ENCODE results near the gene ZNF146.
A peak's percentile ranks its signal among the peaks of the same experiment; 100 is the strongest.

Gene ZNF146

GRCh38 chr19:36254848-36255247 lies 39.9 kb downstream of the ZNF146 start:
- H3K4me3 ChIP-seq (ENCODE audit: low read depth, low read length): no peak overlapping the region
- no peak for DNase-seq (ENCODE audit: low read depth)
- TF ChIP-seq CTCF (IDR thresholded peaks at IDR 0.05; ENCODE audit: low read depth, low read length, missing control alignments): no peak
- in situ Hi-C loops (cut with HindIII; ENCODE audit: low sequenced_read_pairs): no loop called here

GRCh38 chr19:36255316-36255715 lies 40.4 kb downstream of the ZNF146 start:
- DNase-seq (ENCODE audit: low read depth): no peak
- TF ChIP-seq CTCF (IDR thresholded peaks at IDR 0.05; ENCODE audit: low read depth, low read length, missing control alignments): no peak
- in situ Hi-C loops (cut with HindIII; ENCODE audit: low sequenced_read_pairs): no loop called here

GRCh38 chr19:36256064-36256463 lies 41.2 kb downstream of the ZNF146 start:
- in situ Hi-C loops (cut with HindIII; ENCODE audit: low sequenced_read_pairs): no loop called here
- no peak for DNase-seq (ENCODE audit: low read depth)
- no peak for TF ChIP-seq CTCF (IDR thresholded peaks at IDR 0.05; ENCODE audit: low read depth, low read length, missing control alignments)
- H3K4me3 ChIP-seq (ENCODE audit: low read depth, low read length): no peak overlapping the region

More at GRCh38 chr19:36255316-36255715, 40.4 kb downstream of the ZNF146 start:
- no peak overlapping the region for H3K4me3 ChIP-seq (ENCODE audit: low read depth, low read length)

GRCh38 chr19:36256853-36257519 lies 42.1 kb downstream of the ZNF146 start:
- TF ChIP-seq CTCF (IDR thresholded peaks at IDR 0.05; ENCODE audit: low read depth, low read length, missing control alignments): no peak
- DNase-seq (ENCODE audit: low read depth): no peak
- in situ Hi-C loops (cut with HindIII; ENCODE audit: low sequenced_read_pairs): no loop called here
- H3K4me3 ChIP-seq (ENCODE audit: low read depth, low read length): peak overlapping the region; percentile 44

GRCh38 chr19:36257520-36257876 lies 42.6 kb downstream of the ZNF146 start:
- no peak for TF ChIP-seq CTCF (IDR thresholded peaks at IDR 0.05; ENCODE audit: low read depth, low read length, missing control alignments)
- DNase-seq (ENCODE audit: low read depth): no peak
- peak overlapping the region; percentile 44 for H3K4me3 ChIP-seq (ENCODE audit: low read depth, low read length)
- in situ Hi-C loops (cut with HindIII; ENCODE audit: low sequenced_read_pairs): no loop called here

GRCh38 chr19:36258028-36258875 lies 43.3 kb downstream of the ZNF146 start:
- DNase-seq (ENCODE audit: low read depth): no peak
- in situ Hi-C loops (cut with HindIII; ENCODE audit: low sequenced_read_pairs): no loop called here
- TF ChIP-seq CTCF (IDR thresholded peaks at IDR 0.05; ENCODE audit: low read depth, low read length, missing control alignments): no peak
- peak overlapping the region; percentile 44 for H3K4me3 ChIP-seq (ENCODE audit: low read depth, low read length)

Data from astrocyte of the cerebellum (primary cell).